Activated B cell treated with CpG ODN at 0.5 μM for 24 hours (primary cell): ENCODE results near the gene ASTN2. TPM values are rescaled to one million over a fixed set of nuclear protein-coding genes. Genes with fewer than 3 reads are reported as not detected.

ENCODE experiments used
- ATAC-seq: fragments of 200-7000 bp; cut with Tn5 transposase; one replicate; pipeline ENCODE4 v1.10.0; 2021; ENCODE audit warnings: low read depth, mild to moderate bottlenecking, moderate library complexity
- CTCF ChIA-PET: fragments of 350-600 bp; sonication (Branson Sonifier 250); formaldehyde crosslinking; loops from one replicate; lab custom pipeline; 2021; ENCODE audit warnings: antibody characterized with exemption; lab: Charles Lee
- POLR2A ChIA-PET: fragments of 350-600 bp; sonication (Branson Sonifier 250); formaldehyde crosslinking; loops from one replicate; lab custom pipeline; 2021; ENCODE audit warnings: antibody characterized with exemption; lab: Charles Lee
- DNase-seq: peaks from one replicate; pipeline ENCODE4 v3.0.0; 2022
- H3K27ac Mint-ChIP-seq: one replicate; pipeline ENCODE4 v1.8.0; 2020; ENCODE audit warnings: mixed read lengths
- H3K27me3 Mint-ChIP-seq: one replicate; pipeline ENCODE4 v1.8.0; 2021; ENCODE audit warnings: mixed read lengths
- H3K36me3 Mint-ChIP-seq: one replicate; pipeline ENCODE4 v1.8.0; 2021; ENCODE audit warnings: low read depth, mixed read lengths
- H3K4me1 Mint-ChIP-seq: one replicate; pipeline ENCODE4 v1.8.0; 2021; ENCODE audit warnings: mixed read lengths
- H3K4me3 Mint-ChIP-seq: one replicate; pipeline ENCODE4 v1.8.0; 2020; ENCODE audit warnings: mild to moderate bottlenecking, mixed read lengths
- H3K9me3 Mint-ChIP-seq: one replicate; pipeline ENCODE4 v1.8.0; 2020; ENCODE audit warnings: mixed read lengths
- intact Hi-C: fragments of 100-400 bp; cut with micrococcal nuclease; formaldehyde crosslinking; loops from one replicate; pipeline ENCODE4 v1.15.1; 2024
- total RNA-seq: library from RNA; stranded (reverse); gene quantifications from 2 replicates; pipeline ENCODE4 v1.2.3, GENCODE V29; 2022
- TF ChIP-seq, protein P1 (sequence below): fragments of 200-600 bp; IDR thresholded peaks from one replicate; pipeline ENCODE4 v1.8.0; 2022; ENCODE audit warnings: antibody characterized with exemption, mild to moderate bottlenecking

The ASTN2 gene
- total RNA-seq, 1 donor from 2014 or later = 2.3 TPM

DNA sequence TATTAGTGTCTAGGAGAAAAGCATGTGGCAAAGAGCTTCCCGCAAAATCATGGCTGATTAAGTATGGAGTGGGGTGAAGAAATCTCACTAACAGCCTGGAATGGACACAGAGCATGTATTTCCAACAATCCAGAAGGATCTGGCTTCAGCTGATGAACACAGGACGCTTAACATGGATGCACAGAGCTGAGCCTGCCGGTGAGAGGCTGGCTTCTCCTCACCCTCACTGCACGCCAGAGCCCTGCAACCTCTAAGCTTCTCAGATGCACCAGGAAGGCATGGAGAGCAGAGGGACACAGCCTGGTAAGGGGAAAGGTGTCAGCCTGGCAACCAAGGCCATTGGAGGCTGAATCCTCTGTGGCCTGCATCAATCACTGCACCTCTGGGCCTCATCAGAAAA is 429.3 kb downstream of the ASTN2 start:
- ATAC-seq (no peak), DNase-seq (no peak)
- H3K36me3 Mint-ChIP-seq = no peaks in the 10 kb centered on the region
- CTCF ChIA-PET = no interaction called here
- H3K27ac Mint-ChIP-seq = no peak overlapping the region
- TF ChIP-seq, protein P1, sequence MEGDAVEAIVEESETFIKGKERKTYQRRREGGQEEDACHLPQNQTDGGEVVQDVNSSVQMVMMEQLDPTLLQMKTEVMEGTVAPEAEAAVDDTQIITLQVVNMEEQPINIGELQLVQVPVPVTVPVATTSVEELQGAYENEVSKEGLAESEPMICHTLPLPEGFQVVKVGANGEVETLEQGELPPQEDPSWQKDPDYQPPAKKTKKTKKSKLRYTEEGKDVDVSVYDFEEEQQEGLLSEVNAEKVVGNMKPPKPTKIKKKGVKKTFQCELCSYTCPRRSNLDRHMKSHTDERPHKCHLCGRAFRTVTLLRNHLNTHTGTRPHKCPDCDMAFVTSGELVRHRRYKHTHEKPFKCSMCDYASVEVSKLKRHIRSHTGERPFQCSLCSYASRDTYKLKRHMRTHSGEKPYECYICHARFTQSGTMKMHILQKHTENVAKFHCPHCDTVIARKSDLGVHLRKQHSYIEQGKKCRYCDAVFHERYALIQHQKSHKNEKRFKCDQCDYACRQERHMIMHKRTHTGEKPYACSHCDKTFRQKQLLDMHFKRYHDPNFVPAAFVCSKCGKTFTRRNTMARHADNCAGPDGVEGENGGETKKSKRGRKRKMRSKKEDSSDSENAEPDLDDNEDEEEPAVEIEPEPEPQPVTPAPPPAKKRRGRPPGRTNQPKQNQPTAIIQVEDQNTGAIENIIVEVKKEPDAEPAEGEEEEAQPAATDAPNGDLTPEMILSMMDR = no peak
- no peaks in the 10 kb centered on the region for H3K27me3 Mint-ChIP-seq
- no peaks in the 10 kb centered on the region for H3K9me3 Mint-ChIP-seq
- intact Hi-C loops = no loop called here
- POLR2A ChIA-PET = no interaction called here
- H3K4me3 Mint-ChIP-seq = no peak overlapping the region
- no peaks in the 10 kb centered on the region for H3K4me1 Mint-ChIP-seq

DNA sequence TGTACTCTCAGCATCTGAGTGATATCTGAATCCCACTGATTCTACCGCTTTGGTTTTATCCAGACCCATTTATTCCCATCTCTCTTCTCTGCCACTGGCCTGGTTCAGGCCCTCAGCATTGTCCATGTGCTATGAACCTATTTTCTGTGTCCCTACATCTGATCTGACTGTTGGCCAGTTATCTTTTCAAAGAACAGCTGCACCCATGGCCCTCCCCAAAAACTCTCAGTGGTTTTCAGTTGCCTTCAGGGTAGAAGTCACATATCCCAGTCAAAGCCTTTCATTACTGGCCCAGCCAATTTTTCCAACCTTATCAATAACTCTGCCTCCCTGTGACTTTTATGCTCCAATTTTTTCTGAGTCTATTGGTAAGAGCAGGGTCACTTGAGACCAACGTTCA is 430.7 kb downstream of the ASTN2 start:
- H3K27ac Mint-ChIP-seq = no peak overlapping the region
- no peaks in the 10 kb centered on the region for H3K36me3 Mint-ChIP-seq
- no peak overlapping the region for H3K4me3 Mint-ChIP-seq
- H3K27me3 Mint-ChIP-seq = no peaks in the 10 kb centered on the region
- ChIA-PET CTCF (no interaction called here), POLR2A (no interaction called here)
- H3K9me3 Mint-ChIP-seq = no peaks in the 10 kb centered on the region
- TF ChIP-seq, protein P1 = no peak
- intact Hi-C loops = no loop called here
- H3K4me1 Mint-ChIP-seq = no peaks in the 10 kb centered on the region
- DNase-seq = no peak
- no peak for ATAC-seq

DNA sequence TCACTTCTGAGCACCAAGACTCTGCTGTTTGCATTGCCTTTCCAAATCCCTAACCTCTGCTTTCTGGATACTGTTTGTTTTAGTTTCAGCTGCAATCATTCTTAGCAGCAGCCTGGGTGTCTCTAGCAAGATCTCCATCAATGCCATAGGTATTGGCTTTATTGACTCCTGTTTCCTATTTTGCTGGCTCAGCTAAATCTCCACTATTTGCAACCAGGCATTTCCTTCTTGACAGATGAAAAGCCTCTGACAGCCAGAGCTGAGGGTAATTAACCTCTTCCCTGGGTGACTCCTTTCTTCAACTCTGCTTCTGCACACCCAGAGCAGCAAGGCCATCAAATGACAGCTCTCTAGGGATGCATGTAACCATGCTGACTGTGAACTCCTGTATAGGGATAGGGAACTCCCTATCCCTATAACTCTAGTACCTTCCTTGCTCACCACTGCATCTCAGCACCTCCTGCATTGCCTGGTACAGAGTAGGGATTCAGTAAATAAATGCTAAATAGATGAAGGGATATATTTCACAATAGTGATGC is 434.2 kb downstream of the ASTN2 start:
- ChIA-PET CTCF (no interaction called here), POLR2A (no interaction called here)
- no peak overlapping the region for H3K27ac Mint-ChIP-seq
- H3K9me3 Mint-ChIP-seq = no peaks in the 10 kb centered on the region
- no peak for ATAC-seq
- H3K4me3 Mint-ChIP-seq = no peak overlapping the region
- intact Hi-C loops = no loop called here
- no peaks in the 10 kb centered on the region for H3K4me1 Mint-ChIP-seq
- H3K27me3 Mint-ChIP-seq = no peaks in the 10 kb centered on the region
- TF ChIP-seq, protein P1 = no peak
- DNase-seq = no peak
- no peaks in the 10 kb centered on the region for H3K36me3 Mint-ChIP-seq

DNA sequence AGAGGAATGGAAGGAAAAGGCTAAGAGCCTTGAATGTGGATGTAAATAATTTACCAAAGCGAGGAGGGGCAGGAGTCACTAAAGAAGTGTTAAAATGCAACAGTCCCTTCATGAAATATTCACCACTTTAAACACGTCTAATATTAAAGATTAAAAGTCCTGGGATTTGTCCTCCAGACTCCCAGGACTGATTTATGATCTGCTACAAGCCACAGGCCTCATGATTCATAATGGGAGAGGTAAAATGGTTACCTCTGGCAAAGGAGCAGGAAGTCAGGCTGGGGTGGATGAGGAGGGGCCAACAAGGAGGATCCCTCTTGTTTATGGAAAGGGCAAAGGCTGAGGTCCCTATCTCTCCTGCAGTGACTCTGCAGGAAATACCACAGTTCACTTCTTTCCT is 435.4 kb downstream of the ASTN2 start:
- intact Hi-C loops = no loop called here
- H3K4me3 Mint-ChIP-seq = no peak overlapping the region
- H3K4me1 Mint-ChIP-seq = no peaks in the 10 kb centered on the region
- POLR2A ChIA-PET = no interaction called here
- ATAC-seq (no peak), DNase-seq (no peak)
- no peaks in the 10 kb centered on the region for H3K9me3 Mint-ChIP-seq
- TF ChIP-seq, protein P1 = no peak
- H3K27ac Mint-ChIP-seq = no peak overlapping the region
- no peaks in the 10 kb centered on the region for H3K36me3 Mint-ChIP-seq
- no peaks in the 10 kb centered on the region for H3K27me3 Mint-ChIP-seq
- CTCF ChIA-PET = no interaction called here

DNA sequence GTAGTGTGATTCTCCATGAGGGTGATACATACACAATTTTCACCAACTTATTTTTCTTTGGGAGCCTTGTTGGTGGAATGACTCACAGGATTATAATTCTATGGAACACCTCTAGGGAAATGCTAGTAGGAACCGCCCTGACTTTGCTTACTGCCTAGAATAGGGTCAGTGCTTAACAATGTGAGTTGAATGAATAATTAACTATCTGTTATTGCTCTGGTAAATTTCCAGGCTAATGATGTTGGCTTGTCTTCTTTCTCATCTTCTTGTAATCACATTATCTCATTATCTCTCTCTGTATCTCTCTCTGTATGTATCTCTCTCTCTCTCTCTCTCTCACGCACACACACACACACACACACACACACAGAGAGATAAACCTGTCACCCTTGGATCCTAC is 436.7 kb downstream of the ASTN2 start:
- intact Hi-C loops = no loop called here
- ChIA-PET POLR2A (no interaction called here), CTCF (no interaction called here)
- H3K36me3 Mint-ChIP-seq = no peaks in the 10 kb centered on the region
- ATAC-seq = no peak
- no peaks in the 10 kb centered on the region for H3K27me3 Mint-ChIP-seq
- H3K4me1 Mint-ChIP-seq = no peaks in the 10 kb centered on the region
- TF ChIP-seq, protein P1 = no peak
- no peaks in the 10 kb centered on the region for H3K9me3 Mint-ChIP-seq
- H3K4me3 Mint-ChIP-seq = no peak overlapping the region
- no peak for DNase-seq
- H3K27ac Mint-ChIP-seq = no peak overlapping the region
